Neural cell (in vitro differentiated cells): ENCODE results near the gene TPRG1L. TPM values are rescaled to one million over a fixed set of nuclear protein-coding genes. Genes with fewer than 3 reads are reported as not detected.

Source experiments
- H2AFZ ChIP-seq: fragments of 200-600, 300-800 bp; sonication (generic), shearing (Covaris generic); 2 replicates; pipeline ENCODE4 v1.6.0; 2014; ENCODE audit warnings: low read depth, mild to moderate bottlenecking, antibody characterized with exemption, low read length, moderate library complexity
- H3F3A ChIP-seq: fragments of 200-600 bp; shearing (Covaris generic); 2 replicates; pipeline ENCODE4 v1.6.1; 2016; ENCODE audit warnings: mild to moderate bottlenecking, moderate library complexity, mixed read lengths, antibody characterized with exemption, low read length; ENCODE audit not compliant: insufficient read depth, poor library complexity, severe bottlenecking
- H3K27ac ChIP-seq: fragments of 200-600, 300-800 bp; sonication (generic), shearing (Covaris generic); 2 replicates; pipeline ENCODE4 v1.5.1; 2014; ENCODE audit warnings: mild to moderate bottlenecking, low read length, moderate library complexity
- H3K27me3 ChIP-seq: fragments of 300-800, 200-600 bp; sonication (generic), shearing (Covaris generic); 2 replicates; pipeline ENCODE4 v1.6.0; 2014; ENCODE audit warnings: mild to moderate bottlenecking, low read depth, low read length, moderate library complexity; ENCODE audit not compliant: insufficient read depth
- H3K36me3 ChIP-seq: fragments of 300-800, 200-600 bp; sonication (generic), shearing (Covaris generic); 2 replicates; pipeline ENCODE4 v1.5.1; 2014; ENCODE audit warnings: mild to moderate bottlenecking, antibody characterized with exemption, low read length, moderate library complexity; ENCODE audit not compliant: insufficient read depth
- H3K4me2 ChIP-seq: fragments of 300-800, 200-600 bp; sonication (generic), shearing (Covaris generic); 2 replicates; pipeline ENCODE4 v1.6.0; 2014; ENCODE audit warnings: mild to moderate bottlenecking, low read length
- H3K4me3 ChIP-seq: fragments of 300-800, 200-600 bp; sonication (generic), shearing (Covaris generic); 2 replicates; pipeline ENCODE4 v1.5.1; 2014; ENCODE audit warnings: mild to moderate bottlenecking, low read length, moderate library complexity
- H3K79me2 ChIP-seq: fragments of 200-600 bp; shearing (Covaris generic); replicated peaks from 2 replicates; pipeline ENCODE4 v1.6.0; 2014; ENCODE audit warnings: mild to moderate bottlenecking, low read length, moderate library complexity; ENCODE audit not compliant: insufficient read depth
- H3K9ac ChIP-seq: fragments of 300-800, 200-600 bp; sonication (generic), shearing (Covaris generic); 2 replicates; pipeline ENCODE4 v1.6.1; 2016; ENCODE audit warnings: mild to moderate bottlenecking, low read length, mixed read lengths
- H3K9me2 ChIP-seq: fragments of 200-600 bp; shearing (Covaris generic); 2 replicates; pipeline ENCODE4 v1.6.1; 2016; ENCODE audit warnings: mild to moderate bottlenecking, low read length, mixed read lengths; ENCODE audit not compliant: insufficient read depth
- H3K9me3 ChIP-seq: fragments of 200-600, 300-800 bp; sonication (generic), shearing (Covaris generic); 2 replicates; pipeline ENCODE4 v1.6.1; 2016; ENCODE audit warnings: mild to moderate bottlenecking, mixed run types, low read length, moderate library complexity, mixed read lengths
- H4K20me1 ChIP-seq: fragments of 200-600 bp; shearing (Covaris generic); 2 replicates; pipeline ENCODE4 v1.6.1; 2016; ENCODE audit warnings: mild to moderate bottlenecking, mixed run types; ENCODE audit not compliant: insufficient read depth
- EP300 ChIP-seq: fragments of 450-650 bp; conservative IDR thresholded peaks from 2 replicates; pipeline ENCODE4 v1.6.1; 2014; ENCODE audit warnings: antibody characterized with exemption, mild to moderate bottlenecking, moderate library complexity; ENCODE audit not compliant: poor library complexity, severe bottlenecking
- EZH2 ChIP-seq: fragments of 200-600, 300-800 bp; shearing (Covaris generic), sonication (generic); IDR thresholded peaks from 2 replicates; pipeline ENCODE4 v1.6.1; 2014; ENCODE audit warnings: antibody characterized with exemption, low read length, borderline replicate concordance, mild to moderate bottlenecking; ENCODE audit not compliant: insufficient read depth, poor library complexity, severe bottlenecking
- MXI1 ChIP-seq: fragments of 450-650 bp; conservative IDR thresholded peaks from 2 replicates; pipeline ENCODE4 v1.6.1; 2014; ENCODE audit warnings: antibody characterized with exemption, mild to moderate bottlenecking; ENCODE audit not compliant: poor library complexity, severe bottlenecking
- POLR2AphosphoS5 ChIP-seq: IDR thresholded peaks from 2 replicates; pipeline ENCODE4 v1.6.1; 2012
- RAD21 ChIP-seq: fragments of 450-650 bp; conservative IDR thresholded peaks from 2 replicates; pipeline ENCODE4 v1.6.1; 2014; ENCODE audit warnings: antibody characterized with exemption, mild to moderate bottlenecking, moderate library complexity
- SMC3 ChIP-seq: fragments of 450-650 bp; conservative IDR thresholded peaks from 2 replicates; pipeline ENCODE4 v1.6.1; 2014; ENCODE audit warnings: antibody characterized with exemption, mild to moderate bottlenecking, moderate library complexity; ENCODE audit not compliant: poor library complexity
- polyA plus RNA-seq: library from polyadenylated mRNA; depleted of rRNA; stranded (reverse); fragments of >200 nt; gene quantifications from 2 replicates; pipeline ENCODE4 v1.2.3, GENCODE V29; 2014
- TF ChIP-seq, protein P1 (sequence below): IDR thresholded peaks from 2 replicates; pipeline ENCODE4 v1.6.1; 2012; ENCODE audit warnings: borderline replicate concordance
- TF ChIP-seq, protein P2 (sequence below): fragments of 450-650 bp; IDR thresholded peaks from 2 replicates; pipeline ENCODE4 v1.5.1; 2014; ENCODE audit warnings: antibody characterized with exemption, mild to moderate bottlenecking, moderate library complexity; ENCODE audit not compliant: poor library complexity, severe bottlenecking

Gene TPRG1L
- polyA plus RNA-seq, 1 donor from 2014 or later = 22.4 TPM

DNA sequence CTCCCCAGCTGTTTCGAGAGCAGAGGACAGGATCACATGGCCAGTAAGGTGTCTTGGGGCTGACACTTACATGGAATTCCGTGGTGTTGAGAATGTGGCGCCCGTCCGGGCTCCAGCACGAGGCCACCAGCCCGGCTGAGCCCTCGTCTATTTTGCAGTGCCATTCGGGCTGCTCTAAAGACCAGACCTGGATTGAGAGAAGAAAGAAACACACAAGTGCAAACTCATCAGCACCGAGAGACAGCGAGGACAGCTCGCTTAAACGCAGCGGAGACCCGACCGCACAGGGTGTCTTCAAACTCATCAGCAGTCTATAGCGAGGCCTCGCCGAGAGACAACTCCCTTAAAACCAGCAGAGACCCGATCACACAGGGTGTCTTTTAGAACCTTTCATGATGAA is 21.8 kb downstream of the TPRG1L start:
- no peak for TF ChIP-seq EP300
- TF ChIP-seq, protein P1, sequence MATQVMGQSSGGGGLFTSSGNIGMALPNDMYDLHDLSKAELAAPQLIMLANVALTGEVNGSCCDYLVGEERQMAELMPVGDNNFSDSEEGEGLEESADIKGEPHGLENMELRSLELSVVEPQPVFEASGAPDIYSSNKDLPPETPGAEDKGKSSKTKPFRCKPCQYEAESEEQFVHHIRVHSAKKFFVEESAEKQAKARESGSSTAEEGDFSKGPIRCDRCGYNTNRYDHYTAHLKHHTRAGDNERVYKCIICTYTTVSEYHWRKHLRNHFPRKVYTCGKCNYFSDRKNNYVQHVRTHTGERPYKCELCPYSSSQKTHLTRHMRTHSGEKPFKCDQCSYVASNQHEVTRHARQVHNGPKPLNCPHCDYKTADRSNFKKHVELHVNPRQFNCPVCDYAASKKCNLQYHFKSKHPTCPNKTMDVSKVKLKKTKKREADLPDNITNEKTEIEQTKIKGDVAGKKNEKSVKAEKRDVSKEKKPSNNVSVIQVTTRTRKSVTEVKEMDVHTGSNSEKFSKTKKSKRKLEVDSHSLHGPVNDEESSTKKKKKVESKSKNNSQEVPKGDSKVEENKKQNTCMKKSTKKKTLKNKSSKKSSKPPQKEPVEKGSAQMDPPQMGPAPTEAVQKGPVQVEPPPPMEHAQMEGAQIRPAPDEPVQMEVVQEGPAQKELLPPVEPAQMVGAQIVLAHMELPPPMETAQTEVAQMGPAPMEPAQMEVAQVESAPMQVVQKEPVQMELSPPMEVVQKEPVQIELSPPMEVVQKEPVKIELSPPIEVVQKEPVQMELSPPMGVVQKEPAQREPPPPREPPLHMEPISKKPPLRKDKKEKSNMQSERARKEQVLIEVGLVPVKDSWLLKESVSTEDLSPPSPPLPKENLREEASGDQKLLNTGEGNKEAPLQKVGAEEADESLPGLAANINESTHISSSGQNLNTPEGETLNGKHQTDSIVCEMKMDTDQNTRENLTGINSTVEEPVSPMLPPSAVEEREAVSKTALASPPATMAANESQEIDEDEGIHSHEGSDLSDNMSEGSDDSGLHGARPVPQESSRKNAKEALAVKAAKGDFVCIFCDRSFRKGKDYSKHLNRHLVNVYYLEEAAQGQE = no peak
- TF ChIP-seq EZH2 = no peak
- TF ChIP-seq MXI1 = no peak
- TF ChIP-seq POLR2AphosphoS5 = no peak
- TF ChIP-seq RAD21 = no peak
- no peak for TF ChIP-seq SMC3
- Histone ChIP-seq H3K4me3 (no peak overlapping the region), H4K20me1 (no peaks in the 10 kb centered on the region), H3K4me2 (no peak overlapping the region), H3K9ac (no peak overlapping the region), H3K79me2 (peaks cover 4% of the 10 kb centered on the region), H2AFZ (no peak overlapping the region), H3K27ac (no peak overlapping the region), H3K9me3 (no peaks in the 10 kb centered on the region), H3K9me2 (no peaks in the 10 kb centered on the region), H3F3A (no peaks in the 10 kb centered on the region), H3K27me3 (peaks cover 16% of the 10 kb centered on the region), H3K36me3 (peaks cover 7% of the 10 kb centered on the region)

DNA sequence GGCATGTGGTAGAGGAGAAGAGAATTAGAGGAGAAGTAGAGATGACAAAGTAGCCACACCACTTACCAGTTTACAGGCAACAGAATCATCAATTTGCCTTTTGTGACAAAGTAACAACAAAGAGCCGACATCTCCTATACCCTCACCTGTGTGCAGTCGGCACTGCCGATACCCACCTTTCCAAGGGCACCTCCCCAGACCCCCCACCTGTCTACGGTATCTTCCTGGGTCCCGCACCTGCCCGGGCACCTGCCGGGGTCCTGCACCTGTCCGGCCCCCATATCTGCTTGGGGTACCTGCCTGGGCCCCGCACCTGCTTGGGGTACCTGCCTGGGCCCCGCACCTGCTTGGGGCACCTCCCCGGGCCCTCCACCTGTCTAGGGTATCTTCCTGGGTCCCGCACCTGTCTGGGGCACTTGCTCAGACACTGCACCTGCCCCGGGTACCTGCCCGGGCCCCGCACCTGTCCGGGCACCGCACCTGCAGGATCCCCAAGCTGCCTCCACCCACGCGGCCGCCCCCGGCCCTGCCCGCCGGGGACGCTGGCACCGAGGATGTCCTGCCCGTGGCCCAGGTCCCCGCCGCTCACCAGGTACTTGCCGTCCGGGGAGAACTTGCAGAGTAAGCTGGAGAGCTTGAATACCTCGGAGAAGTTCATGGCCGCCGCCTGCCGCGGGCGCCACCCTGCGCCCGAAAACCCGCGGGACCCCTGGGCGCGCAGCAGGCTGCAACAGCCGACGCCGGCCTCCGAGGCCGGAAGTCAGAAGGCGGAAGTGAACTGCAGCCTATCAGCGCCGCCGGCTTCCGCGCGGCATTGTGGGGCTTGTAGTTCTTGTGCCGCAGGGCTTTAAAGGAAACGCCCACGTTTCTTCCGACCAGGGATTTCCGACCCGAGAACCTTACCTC is 24.8 kb downstream of the TPRG1L start, which contains the start of gene WRAP73:
TSS of gene WRAP73 (minus strand) at position 762 of the 906 bp plus-strand sequence. CDS start at position 658, 104 bp downstream.
- Histone ChIP-seq H3K9me2 (no peaks in the 10 kb centered on the region), H3K27me3 (peaks cover 46% of the 10 kb centered on the region), H3K9ac (peak within 1 kb of the TSS; percentile 68), H3F3A (no peaks in the 10 kb centered on the region), H3K9me3 (no peaks in the 10 kb centered on the region), H4K20me1 (no peaks in the 10 kb centered on the region), H3K79me2 (peaks cover 4% of the 10 kb centered on the region), H2AFZ (peak within 1 kb of the TSS; percentile 52), H3K27ac (no peak within 1 kb of the TSS), H3K36me3 (peaks cover 3% of the 10 kb centered on the region), H3K4me3 (peak within 1 kb of the TSS; percentile 84), H3K4me2 (peak within 1 kb of the TSS; percentile 40)
- TF ChIP-seq RAD21 = peak; percentile 29
- TF ChIP-seq, protein P2, sequence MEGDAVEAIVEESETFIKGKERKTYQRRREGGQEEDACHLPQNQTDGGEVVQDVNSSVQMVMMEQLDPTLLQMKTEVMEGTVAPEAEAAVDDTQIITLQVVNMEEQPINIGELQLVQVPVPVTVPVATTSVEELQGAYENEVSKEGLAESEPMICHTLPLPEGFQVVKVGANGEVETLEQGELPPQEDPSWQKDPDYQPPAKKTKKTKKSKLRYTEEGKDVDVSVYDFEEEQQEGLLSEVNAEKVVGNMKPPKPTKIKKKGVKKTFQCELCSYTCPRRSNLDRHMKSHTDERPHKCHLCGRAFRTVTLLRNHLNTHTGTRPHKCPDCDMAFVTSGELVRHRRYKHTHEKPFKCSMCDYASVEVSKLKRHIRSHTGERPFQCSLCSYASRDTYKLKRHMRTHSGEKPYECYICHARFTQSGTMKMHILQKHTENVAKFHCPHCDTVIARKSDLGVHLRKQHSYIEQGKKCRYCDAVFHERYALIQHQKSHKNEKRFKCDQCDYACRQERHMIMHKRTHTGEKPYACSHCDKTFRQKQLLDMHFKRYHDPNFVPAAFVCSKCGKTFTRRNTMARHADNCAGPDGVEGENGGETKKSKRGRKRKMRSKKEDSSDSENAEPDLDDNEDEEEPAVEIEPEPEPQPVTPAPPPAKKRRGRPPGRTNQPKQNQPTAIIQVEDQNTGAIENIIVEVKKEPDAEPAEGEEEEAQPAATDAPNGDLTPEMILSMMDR = peak; percentile 48
- TF ChIP-seq EP300 = peak; percentile 11
- peak; percentile 50 for TF ChIP-seq SMC3
- peak; percentile 82 for TF ChIP-seq MXI1
- no peak for TF ChIP-seq EZH2
- peak; percentile 44 for TF ChIP-seq POLR2AphosphoS5
- TF ChIP-seq, protein P1 = no peak
